Fibroblast of villous mesenchyme (primary cell): ENCODE results near the gene ASAP2. TPM values are rescaled to one million over a fixed set of nuclear protein-coding genes. Genes with fewer than 3 reads are reported as not detected.
A peak's percentile ranks its signal among the peaks of the same experiment; 100 is the strongest.

Source experiments
- DNase-seq: peaks from one replicate; pipeline ENCODE4 v3.0.0-alpha.2; 2010; ENCODE audit warnings: low read depth
- H3K4me3 ChIP-seq: 2 replicates; pipeline ENCODE4 v1.5.1; 2011; ENCODE audit warnings: low read depth, mild to moderate bottlenecking, low read length
- CTCF ChIP-seq: IDR thresholded peaks from 2 replicates; pipeline ENCODE4 v1.5.1; 2012; ENCODE audit warnings: low read depth, mild to moderate bottlenecking, low read length; ENCODE audit not compliant: insufficient read depth
- total RNA-seq: library from RNA; depleted of rRNA; stranded (reverse); fragments of >200 nt; gene quantifications from 2 replicates; pipeline ENCODE4 v1.2.3, GENCODE V29; 2012

ASAP2 gene
- total RNA-seq, 1 donor, result 66.5 TPM

- TF ChIP-seq CTCF, result no peak
- DNase-seq, result peak; percentile 46
- H3K4me3 ChIP-seq, result no peak overlapping the region
These were observed 43.5 kb downstream of the ASAP2 start for GRCh38 chr2:9250091-9250490.

- TF ChIP-seq CTCF, result no peak
- DNase-seq, result no peak
- H3K4me3 ChIP-seq, result no peak overlapping the region
These were observed 44.0 kb downstream of the ASAP2 start for GRCh38 chr2:9250498-9251153.

- DNase-seq, result peak; percentile 93
- H3K4me3 ChIP-seq, result peak overlapping the region; percentile 7
- TF ChIP-seq CTCF, result no peak
These were observed 44.8 kb downstream of the ASAP2 start for GRCh38 chr2:9251154-9252001.

GRCh38 chr2:9252002-9252357 lies 45.4 kb downstream of the ASAP2 start:
- TF ChIP-seq CTCF, result no peak
- DNase-seq, result no peak
- H3K4me3 ChIP-seq, result no peak overlapping the region

- H3K4me3 ChIP-seq, result no peak overlapping the region
- no peak for TF ChIP-seq CTCF
- DNase-seq, result no peak
These were observed 48.8 kb downstream of the ASAP2 start for GRCh38 chr2:9255416-9255815.

- DNase-seq, result no peak
- no peak overlapping the region for H3K4me3 ChIP-seq
- no peak for TF ChIP-seq CTCF
These were observed 49.5 kb downstream of the ASAP2 start for GRCh38 chr2:9256147-9256546.
